ENCODE measurements around the gene SERPINA1. TPM values are rescaled to one million over a fixed set of nuclear protein-coding genes. Genes with fewer than 3 reads are reported as not detected.

The SERPINA1 gene
- total and polyA plus RNA-seq, 2 of the 13 experiments (the other 11 are each of a cell fraction or from before 2014, with no cell fraction given) = 3,266 to 11,015 TPM

DNA sequence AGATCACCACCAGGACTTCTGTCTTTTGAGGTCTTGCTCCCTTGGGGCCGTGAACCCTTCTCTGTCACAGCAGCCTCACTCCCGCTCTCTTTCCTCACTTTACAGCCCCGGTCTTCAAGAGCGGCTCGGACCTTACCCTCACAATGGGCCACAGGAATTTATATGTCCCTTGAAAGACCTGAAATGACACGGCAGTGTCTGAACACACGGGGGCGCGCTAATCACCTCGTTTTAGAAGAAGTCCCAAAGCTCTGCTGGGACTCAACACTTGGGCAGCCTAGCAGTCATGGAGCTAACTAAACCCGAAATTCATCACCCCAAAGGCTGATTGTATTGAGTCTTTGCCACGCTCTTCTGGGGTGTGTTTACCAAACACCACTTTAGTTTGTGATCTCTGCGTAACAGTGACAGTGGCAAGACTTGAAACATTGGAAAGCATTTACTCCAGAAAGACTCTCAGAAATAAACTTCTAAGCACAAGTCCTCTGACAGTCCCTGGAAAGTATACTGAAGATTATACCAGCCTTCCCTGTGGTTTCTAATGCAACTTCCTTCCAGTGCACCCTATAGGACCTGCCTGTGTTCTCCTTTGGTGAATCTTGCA, 35.2 kb upstream of the SERPINA1 start:
- Histone ChIP-seq H3K27ac (ENCODE audit: extremely low read length, insufficient read depth, low read length) (no peak overlapping the region), H3K4me3 (replicated peaks in 1 of 3; ENCODE audit: insufficient read depth in 1 of 3, low read depth in 2 of 3, low read length in 3 of 3) (0 out of 6 replicates have a peak overlapping the region, but pooled peaks of 1 of the 3 experiments have one; percentile 38), H3K36me3 (replicated peaks in 1 of 2; ENCODE audit: control insufficient read depth in 1 of 2, insufficient read depth in 2 of 2, low read length in 2 of 2) (no peaks in the 10 kb centered on the region), H3K4me1 (ENCODE audit: insufficient read depth, low read length) (peaks cover 32% of the 10 kb centered on the region), H3K4me2 (ENCODE audit: low read depth, low read length) (peak overlapping the region; percentile 74), H3K79me2 (ENCODE audit: insufficient read depth, low read length) (no peaks in the 10 kb centered on the region), H2AFZ (ENCODE audit: low read length) (peak overlapping the region; percentile 91), H3K27me3 (ENCODE audit: control insufficient read depth in 1 of 2, insufficient read depth in 2 of 2, low read length in 2 of 2) (no peaks in the 10 kb centered on the region), H3K9ac (ENCODE audit: insufficient read depth, low read depth, low read length) (no peak overlapping the region), H3K9me3 (ENCODE audit: low read length) (no peaks in the 10 kb centered on the region), H4K20me1 (ENCODE audit: insufficient read depth, low read length) (no peaks in the 10 kb centered on the region)
- peak; percentile 80 for DNase-seq (ENCODE audit: low spot score)
- in situ Hi-C loops (cut with HindIII; ENCODE audit: extremely low pct_ligation_motif_present, low pct_unique_long_range_greater_than_20kb) = loop anchor here (10.0 kb wide), 1 partner anchor 261 kb away; no protein-coding TSS in a partner anchor
- FAIRE-seq = peak; percentile 88
- WGBS (ENCODE audit: low lambda C conversion rate) = 7% methylated on average over 13 of the region's 13 CpGs
- no TSS peak for BruUV-seq (replicated peaks)
- ChIA-PET POLR2A (interaction anchor here (0.7 to 1.5 kb wide), 6 partner anchors 10 to 126 kb away, joined by 3 to 6 read pairs (median 4); partner anchors contain the start of gene SERPINA1), CTCF (ENCODE audit: low intra/inter-chr PET ratio, low total read pairs) (interaction anchor here (1.0 to 2.4 kb wide), 4 partner anchors 62 to 257 kb away, joined by 5 to 18 read pairs (median 6); no protein-coding TSS in a partner anchor)
- peak; percentile 91 for ATAC-seq
- intact Hi-C loops (cut with micrococcal nuclease; ENCODE audit: unreplicated experiment) = loop anchor here (1.0 to 5.0 kb wide), 3 partner anchors 117 to 259 kb away; no protein-coding TSS in a partner anchor
- TF ChIP-seq ZNF383 (CRISPR knock-in tag; IDR thresholded peaks at IDR 0.05; ENCODE audit: borderline replicate concordance) (no peak), ZMYM4 (CRISPR knock-in tag; IDR thresholded peaks at IDR 0.05) (peak; percentile 27; the same call in 1 of the 2 replicates), ZBTB42 (CRISPR knock-in tag; IDR thresholded peaks at IDR 0.05) (no peak), ERF (CRISPR knock-in tag; IDR thresholded peaks at IDR 0.05) (no peak), NAIF1 (CRISPR knock-in tag; IDR thresholded peaks at IDR 0.05; ENCODE audit: borderline replicate concordance) (no peak), ZNF12 (CRISPR knock-in tag; IDR thresholded peaks at IDR 0.05) (0 out of 2 replicates have a peak, but pooled peaks have one; percentile 20), SNAPC2 (CRISPR knock-in tag; IDR thresholded peaks at IDR 0.05) (no peak)
- TF ChIP-seq, protein P1, sequence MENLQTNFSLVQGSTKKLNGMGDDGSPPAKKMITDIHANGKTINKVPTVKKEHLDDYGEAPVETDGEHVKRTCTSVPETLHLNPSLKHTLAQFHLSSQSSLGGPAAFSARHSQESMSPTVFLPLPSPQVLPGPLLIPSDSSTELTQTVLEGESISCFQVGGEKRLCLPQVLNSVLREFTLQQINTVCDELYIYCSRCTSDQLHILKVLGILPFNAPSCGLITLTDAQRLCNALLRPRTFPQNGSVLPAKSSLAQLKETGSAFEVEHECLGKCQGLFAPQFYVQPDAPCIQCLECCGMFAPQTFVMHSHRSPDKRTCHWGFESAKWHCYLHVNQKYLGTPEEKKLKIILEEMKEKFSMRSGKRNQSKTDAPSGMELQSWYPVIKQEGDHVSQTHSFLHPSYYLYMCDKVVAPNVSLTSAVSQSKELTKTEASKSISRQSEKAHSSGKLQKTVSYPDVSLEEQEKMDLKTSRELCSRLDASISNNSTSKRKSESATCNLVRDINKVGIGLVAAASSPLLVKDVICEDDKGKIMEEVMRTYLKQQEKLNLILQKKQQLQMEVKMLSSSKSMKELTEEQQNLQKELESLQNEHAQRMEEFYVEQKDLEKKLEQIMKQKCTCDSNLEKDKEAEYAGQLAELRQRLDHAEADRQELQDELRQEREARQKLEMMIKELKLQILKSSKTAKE (CRISPR knock-in tag; IDR thresholded peaks at IDR 0.05; ENCODE audit: borderline replicate concordance) = no peak
- TF ChIP-seq, protein P2, sequence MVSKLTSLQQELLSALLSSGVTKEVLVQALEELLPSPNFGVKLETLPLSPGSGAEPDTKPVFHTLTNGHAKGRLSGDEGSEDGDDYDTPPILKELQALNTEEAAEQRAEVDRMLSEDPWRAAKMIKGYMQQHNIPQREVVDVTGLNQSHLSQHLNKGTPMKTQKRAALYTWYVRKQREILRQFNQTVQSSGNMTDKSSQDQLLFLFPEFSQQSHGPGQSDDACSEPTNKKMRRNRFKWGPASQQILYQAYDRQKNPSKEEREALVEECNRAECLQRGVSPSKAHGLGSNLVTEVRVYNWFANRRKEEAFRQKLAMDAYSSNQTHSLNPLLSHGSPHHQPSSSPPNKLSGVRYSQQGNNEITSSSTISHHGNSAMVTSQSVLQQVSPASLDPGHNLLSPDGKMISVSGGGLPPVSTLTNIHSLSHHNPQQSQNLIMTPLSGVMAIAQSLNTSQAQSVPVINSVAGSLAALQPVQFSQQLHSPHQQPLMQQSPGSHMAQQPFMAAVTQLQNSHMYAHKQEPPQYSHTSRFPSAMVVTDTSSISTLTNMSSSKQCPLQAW (CRISPR knock-in tag; IDR thresholded peaks at IDR 0.05) = 0 out of 2 replicates have a peak, but pooled peaks have one; percentile 33
- TF ChIP-seq, protein P3, sequence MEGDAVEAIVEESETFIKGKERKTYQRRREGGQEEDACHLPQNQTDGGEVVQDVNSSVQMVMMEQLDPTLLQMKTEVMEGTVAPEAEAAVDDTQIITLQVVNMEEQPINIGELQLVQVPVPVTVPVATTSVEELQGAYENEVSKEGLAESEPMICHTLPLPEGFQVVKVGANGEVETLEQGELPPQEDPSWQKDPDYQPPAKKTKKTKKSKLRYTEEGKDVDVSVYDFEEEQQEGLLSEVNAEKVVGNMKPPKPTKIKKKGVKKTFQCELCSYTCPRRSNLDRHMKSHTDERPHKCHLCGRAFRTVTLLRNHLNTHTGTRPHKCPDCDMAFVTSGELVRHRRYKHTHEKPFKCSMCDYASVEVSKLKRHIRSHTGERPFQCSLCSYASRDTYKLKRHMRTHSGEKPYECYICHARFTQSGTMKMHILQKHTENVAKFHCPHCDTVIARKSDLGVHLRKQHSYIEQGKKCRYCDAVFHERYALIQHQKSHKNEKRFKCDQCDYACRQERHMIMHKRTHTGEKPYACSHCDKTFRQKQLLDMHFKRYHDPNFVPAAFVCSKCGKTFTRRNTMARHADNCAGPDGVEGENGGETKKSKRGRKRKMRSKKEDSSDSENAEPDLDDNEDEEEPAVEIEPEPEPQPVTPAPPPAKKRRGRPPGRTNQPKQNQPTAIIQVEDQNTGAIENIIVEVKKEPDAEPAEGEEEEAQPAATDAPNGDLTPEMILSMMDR (CRISPR knock-in tag; IDR thresholded peaks at IDR 0.05) = peak; percentile 90
- TF ChIP-seq, protein P4, sequence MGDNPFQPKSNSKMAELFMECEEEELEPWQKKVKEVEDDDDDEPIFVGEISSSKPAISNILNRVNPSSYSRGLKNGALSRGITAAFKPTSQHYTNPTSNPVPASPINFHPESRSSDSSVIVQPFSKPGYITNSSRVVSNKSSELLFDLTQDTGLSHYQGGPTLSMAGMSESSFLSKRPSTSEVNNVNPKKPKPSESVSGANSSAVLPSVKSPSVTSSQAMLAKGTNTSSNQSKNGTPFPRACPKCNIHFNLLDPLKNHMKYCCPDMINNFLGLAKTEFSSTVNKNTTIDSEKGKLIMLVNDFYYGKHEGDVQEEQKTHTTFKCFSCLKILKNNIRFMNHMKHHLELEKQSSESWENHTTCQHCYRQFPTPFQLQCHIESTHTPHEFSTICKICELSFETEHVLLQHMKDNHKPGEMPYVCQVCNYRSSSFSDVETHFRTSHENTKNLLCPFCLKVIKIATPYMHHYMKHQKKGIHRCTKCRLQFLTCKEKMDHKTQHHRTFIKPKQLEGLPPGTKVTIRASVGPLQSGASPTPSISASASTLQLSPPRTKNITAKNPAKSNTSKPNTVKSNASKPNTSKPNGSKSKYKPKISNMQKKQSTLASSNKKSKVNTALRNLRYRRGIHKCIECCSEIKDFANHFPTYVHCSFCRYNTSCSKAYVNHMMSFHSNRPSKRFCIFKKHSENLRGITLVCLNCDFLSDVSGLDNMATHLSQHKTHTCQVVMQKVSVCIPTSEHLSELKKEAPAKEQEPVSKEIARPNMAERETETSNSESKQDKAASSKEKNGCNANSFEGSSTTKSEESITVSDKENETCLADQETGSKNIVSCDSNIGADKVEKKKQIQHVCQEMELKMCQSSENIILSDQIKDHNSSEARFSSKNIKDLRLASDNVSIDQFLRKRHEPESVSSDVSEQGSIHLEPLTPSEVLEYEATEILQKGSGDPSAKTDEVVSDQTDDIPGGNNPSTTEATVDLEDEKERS (CRISPR knock-in tag; IDR thresholded peaks at IDR 0.05) = no peak
- TF ChIP-seq, protein P5, sequence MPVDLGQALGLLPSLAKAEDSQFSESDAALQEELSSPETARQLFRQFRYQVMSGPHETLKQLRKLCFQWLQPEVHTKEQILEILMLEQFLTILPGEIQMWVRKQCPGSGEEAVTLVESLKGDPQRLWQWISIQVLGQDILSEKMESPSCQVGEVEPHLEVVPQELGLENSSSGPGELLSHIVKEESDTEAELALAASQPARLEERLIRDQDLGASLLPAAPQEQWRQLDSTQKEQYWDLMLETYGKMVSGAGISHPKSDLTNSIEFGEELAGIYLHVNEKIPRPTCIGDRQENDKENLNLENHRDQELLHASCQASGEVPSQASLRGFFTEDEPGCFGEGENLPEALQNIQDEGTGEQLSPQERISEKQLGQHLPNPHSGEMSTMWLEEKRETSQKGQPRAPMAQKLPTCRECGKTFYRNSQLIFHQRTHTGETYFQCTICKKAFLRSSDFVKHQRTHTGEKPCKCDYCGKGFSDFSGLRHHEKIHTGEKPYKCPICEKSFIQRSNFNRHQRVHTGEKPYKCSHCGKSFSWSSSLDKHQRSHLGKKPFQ (CRISPR knock-in tag; IDR thresholded peaks at IDR 0.05; ENCODE audit: insufficient replicate concordance) = peak; percentile 44
